ENCODE results near the gene IFNA2. TPM values are rescaled to one million over a fixed set of nuclear protein-coding genes. Genes with fewer than 3 reads are reported as not detected.

IFNA2 gene
- total RNA-seq, 1 experiment from 2014 or later: not detected

GRCh38 chr9:21404146-21404545 is 18.9 kb upstream of the IFNA2 start:
- BruUV-seq (replicated peaks): no TSS peak
- peaks cover 45% of the 10 kb centered on the region for H3K27me3 ChIP-seq (replicated peaks; ENCODE audit: insufficient read depth, low read depth, low read length, poor library complexity)
- CTCF ChIA-PET: no interaction called here

GRCh38 chr9:21402386-21403251 is 17.4 kb upstream of the IFNA2 start:
- intact Hi-C loops (cut with micrococcal nuclease; ENCODE audit: unreplicated experiment): loop anchor here (5.0 kb wide), 1 partner anchor 80 kb away; no protein-coding TSS in a partner anchor
- DNase-seq (ENCODE audit: low spot score): no peak
- H3K27ac ChIP-seq (ENCODE audit: low read depth, low read length, poor library complexity, severe bottlenecking): no peak overlapping the region
- no peaks in the 10 kb centered on the region for H3K4me1 ChIP-seq (ENCODE audit: insufficient read depth, low read length, poor library complexity, severe bottlenecking)
- no peaks in the 10 kb centered on the region for H3K36me3 ChIP-seq (ENCODE audit: insufficient read depth, low read length, poor library complexity, severe bottlenecking)
- H3K4me3 ChIP-seq (ENCODE audit: low read depth, low read length, poor library complexity, severe bottlenecking): no peak overlapping the region
- TF ChIP-seq CTCF (conservative IDR thresholded peaks at IDR 0.05; ENCODE audit: low read depth, low read length) (no peak), EZH2 (IDR thresholded peaks at IDR 0.05; ENCODE audit: borderline replicate concordance, low read depth, low read length, poor library complexity, severe bottlenecking) (peak; percentile 61)
- CTCF ChIA-PET: no interaction called here
- H3K9me3 ChIP-seq (ENCODE audit: low read depth, low read length, poor library complexity, severe bottlenecking): no peaks in the 10 kb centered on the region
- BruUV-seq (replicated peaks): no TSS peak
- POLR2A ChIA-PET (ENCODE audit: low non-redundant PET): no interaction called here
- H3K27me3 ChIP-seq (replicated peaks; ENCODE audit: insufficient read depth, low read depth, low read length, poor library complexity): peaks cover 58% of the 10 kb centered on the region

More at GRCh38 chr9:21404146-21404545, 18.9 kb upstream of the IFNA2 start:
- Histone ChIP-seq H3K36me3 (ENCODE audit: insufficient read depth, low read length, poor library complexity, severe bottlenecking) (no peaks in the 10 kb centered on the region), H3K4me1 (ENCODE audit: insufficient read depth, low read length, poor library complexity, severe bottlenecking) (no peaks in the 10 kb centered on the region), H3K9me3 (ENCODE audit: low read depth, low read length, poor library complexity, severe bottlenecking) (no peaks in the 10 kb centered on the region), H3K27ac (ENCODE audit: low read depth, low read length, poor library complexity, severe bottlenecking) (no peak overlapping the region), H3K4me3 (ENCODE audit: low read depth, low read length, poor library complexity, severe bottlenecking) (no peak overlapping the region)
- TF ChIP-seq CTCF (conservative IDR thresholded peaks at IDR 0.05; ENCODE audit: low read depth, low read length) (no peak), EZH2 (IDR thresholded peaks at IDR 0.05; ENCODE audit: borderline replicate concordance, low read depth, low read length, poor library complexity, severe bottlenecking) (no peak)
- intact Hi-C loops (cut with micrococcal nuclease; ENCODE audit: unreplicated experiment): loop anchor here (5.0 kb wide), 1 partner anchor 82 kb away; no protein-coding TSS in a partner anchor
- no peak for DNase-seq (ENCODE audit: low spot score)
- POLR2A ChIA-PET (ENCODE audit: low non-redundant PET): no interaction called here

GRCh38 chr9:21399956-21400355 is 14.8 kb upstream of the IFNA2 start:
- ChIA-PET POLR2A (ENCODE audit: low non-redundant PET) (no interaction called here), CTCF (no interaction called here)
- DNase-seq (ENCODE audit: low spot score): no peak
- Histone ChIP-seq H3K27me3 (replicated peaks; ENCODE audit: insufficient read depth, low read depth, low read length, poor library complexity) (peaks cover 78% of the 10 kb centered on the region), H3K27ac (ENCODE audit: low read depth, low read length, poor library complexity, severe bottlenecking) (no peak overlapping the region), H3K9me3 (ENCODE audit: low read depth, low read length, poor library complexity, severe bottlenecking) (no peaks in the 10 kb centered on the region), H3K4me3 (ENCODE audit: low read depth, low read length, poor library complexity, severe bottlenecking) (no peak overlapping the region), H3K36me3 (ENCODE audit: insufficient read depth, low read length, poor library complexity, severe bottlenecking) (no peaks in the 10 kb centered on the region), H3K4me1 (ENCODE audit: insufficient read depth, low read length, poor library complexity, severe bottlenecking) (no peaks in the 10 kb centered on the region)
- BruUV-seq (replicated peaks): no TSS peak
- no peak for TF ChIP-seq EZH2 (IDR thresholded peaks at IDR 0.05; ENCODE audit: borderline replicate concordance, low read depth, low read length, poor library complexity, severe bottlenecking)
- TF ChIP-seq CTCF (conservative IDR thresholded peaks at IDR 0.05; ENCODE audit: low read depth, low read length): no peak
- intact Hi-C loops (cut with micrococcal nuclease; ENCODE audit: unreplicated experiment): loop anchor here (5.0 kb wide), 1 partner anchor 78 kb away; no protein-coding TSS in a partner anchor
